ENCODE data around the gene GLIS1. TPM values are rescaled to one million over a fixed set of nuclear protein-coding genes. Genes with fewer than 3 reads are reported as not detected.

Gene GLIS1
- total and polyA plus RNA-seq, 8 donors: 0.06 to 0.26 (median 0.13) TPM; not detected in 4

GRCh38 chr1:53639251-53639763, 99.7 kb downstream of the GLIS1 start:
- TF ChIP-seq CTCF (IDR thresholded peaks at IDR 0.05): no peak
- no peak for ATAC-seq

GRCh38 chr1:53638360-53639035, 100.5 kb downstream of the GLIS1 start:
- Histone ChIP-seq H3K27me3 (no peaks in the 10 kb centered on the region), H3K9me3 (no peaks in the 10 kb centered on the region), H3K4me3 (no peak overlapping the region), H3K36me3 (no peaks in the 10 kb centered on the region), H3K27ac (no peak overlapping the region), H3K4me1 (no peaks in the 10 kb centered on the region)
- WGBS, 2 donors: 81% methylated on average over 8 of the region's 8 CpGs
- FAIRE-seq (no peak), DNase-seq (peak in 2 of 6 donors; percentile 40 to 45), ATAC-seq (no peak)
- intact Hi-C loops (cut with DNase I): no loop called here
- no peak for TF ChIP-seq CTCF (IDR thresholded peaks at IDR 0.05)

More at GRCh38 chr1:53639251-53639763, 99.7 kb downstream of the GLIS1 start:
- FAIRE-seq (no peak), DNase-seq (peak in 2 of 6 donors; percentile 29 to 43)
- intact Hi-C loops (cut with DNase I): no loop called here
- no peak overlapping the region for H3K27ac ChIP-seq
- H3K4me1 ChIP-seq: no peaks in the 10 kb centered on the region
- no peaks in the 10 kb centered on the region for H3K27me3 ChIP-seq
- no peak overlapping the region for H3K4me3 ChIP-seq
- H3K36me3 ChIP-seq: no peaks in the 10 kb centered on the region
- WGBS, 2 donors: 47 to 51% methylated on average over 16 of the region's 16 CpGs
- no peaks in the 10 kb centered on the region for H3K9me3 ChIP-seq

- no peak for TF ChIP-seq CTCF (IDR thresholded peaks at IDR 0.05)
- Histone ChIP-seq H3K27ac (no peak overlapping the region), H3K9me3 (no peaks in the 10 kb centered on the region), H3K36me3 (no peaks in the 10 kb centered on the region), H3K4me1 (no peaks in the 10 kb centered on the region), H3K27me3 (no peaks in the 10 kb centered on the region), H3K4me3 (no peak overlapping the region)
- DNase-seq (peak in 2 of 6 donors; percentile 26 to 30), FAIRE-seq (no peak), ATAC-seq (no peak)
- 75 to 78% methylated on average over 14 of the region's 14 CpGs for WGBS, 2 donors
- intact Hi-C loops (cut with DNase I): no loop called here
Measured at GRCh38 chr1:53637511-53638359, 101.2 kb downstream of the GLIS1 start.

- H3K27me3 ChIP-seq: no peaks in the 10 kb centered on the region
- FAIRE-seq (no peak), DNase-seq (peak in 2 of 6 donors; percentile 22 to 39), ATAC-seq (no peak)
- intact Hi-C loops (cut with DNase I): no loop called here
- no peak for TF ChIP-seq CTCF (IDR thresholded peaks at IDR 0.05)
- no peak overlapping the region for H3K27ac ChIP-seq
- H3K4me1 ChIP-seq: no peaks in the 10 kb centered on the region
- no peak overlapping the region for H3K4me3 ChIP-seq
- WGBS, 2 donors: 82 to 87% methylated on average over 11 of the region's 11 CpGs
- no peaks in the 10 kb centered on the region for H3K36me3 ChIP-seq
- no peaks in the 10 kb centered on the region for H3K9me3 ChIP-seq
Measured at GRCh38 chr1:53636621-53637171, 102.3 kb downstream of the GLIS1 start.
